ENCODE data around the gene MT1F.

Gene MT1F

GRCh38 chr16:56701534-56701933 lies 43.8 kb downstream of the MT1F start:
- no peak for DNase-seq

GRCh38 chr16:56702836-56703235 lies 45.1 kb downstream of the MT1F start:
- no peak for DNase-seq
